SK-N-SH (cell line): ENCODE data around the gene NEK10. TPM values are rescaled to one million over a fixed set of nuclear protein-coding genes. Genes with fewer than 3 reads are reported as not detected.

Experiments
- CTCF ChIA-PET: fragments of 300-600, 350-600 bp; formaldehyde crosslinking; extraction: SDS; loops from one replicate; lab custom pipeline; 2021; lab: Yijun Ruan, JAX
- POLR2A ChIA-PET: fragments of 350-600 bp; sonication (Branson Sonifier 250); formaldehyde crosslinking; extraction: SDS; loops from one replicate; lab custom pipeline; 2020; ENCODE audit warnings: antibody characterized with exemption, inconsistent platforms; lab: Yijun Ruan, JAX
- DNase-seq: peaks from one replicate; pipeline ENCODE4 v3.0.0; 2012
- H2AFZ ChIP-seq: fragments of 200-600 bp; sonication (generic); 2 replicates; pipeline ENCODE4 v1.8.1; 2016; ENCODE audit warnings: antibody characterized with exemption, mild to moderate bottlenecking, low read depth
- H3F3A ChIP-seq: fragments of 200-600 bp; sonication (generic); replicated peaks from 2 replicates; pipeline ENCODE3; 2016; ENCODE audit warnings: antibody characterized with exemption, mild to moderate bottlenecking; ENCODE audit not compliant: insufficient read depth
- H3K27ac ChIP-seq, 2 experiments: fragments of 200-500 bp in 1 of 2; fragments of 200-600 bp in 1 of 2; sonication (Bioruptor generic) in 1 of 2; sonication (generic), shearing (Covaris generic) in 1 of 2; 2 replicates each; pipeline versions ENCODE4 v1.5.1 to v1.6.1; 2014 to 2016; ENCODE audit warnings: low read depth in 2 of 2, inconsistent platforms in 1 of 2, low read length in 1 of 2, mild to moderate bottlenecking in 1 of 2, mixed read lengths in 1 of 2
- H3K27me3 ChIP-seq: fragments of 200-600 bp; sonication (generic), shearing (Covaris generic); 2 replicates; pipeline ENCODE4 v1.6.1; 2016; ENCODE audit warnings: mixed run types; ENCODE audit not compliant: insufficient read depth
- H3K36me3 ChIP-seq, 2 experiments: fragments of 200-500 bp in 1 of 2; fragments of 200-600 bp in 1 of 2; sonication (Bioruptor generic) in 1 of 2; sonication (generic) in 1 of 2; replicated peaks in 1 of 2; 2 replicates each; pipeline versions ENCODE3 to v1.5.1; 2014 to 2016; ENCODE audit warnings: low read length in 1 of 2, mild to moderate bottlenecking in 1 of 2; ENCODE audit not compliant: insufficient read depth in 2 of 2, control insufficient read depth in 1 of 2
- H3K4me1 ChIP-seq, 2 experiments: fragments of 200-500 bp in 1 of 2; fragments of 200-600 bp in 1 of 2; sonication (Bioruptor generic) in 1 of 2; sonication (generic), shearing (Covaris generic) in 1 of 2; 2 replicates each; pipeline versions ENCODE4 v1.5.1 to v1.6.1; 2014 to 2016; ENCODE audit warnings: low read depth in 1 of 2, low read length in 1 of 2, mixed run types in 1 of 2; ENCODE audit not compliant: insufficient read depth in 2 of 2, control insufficient read depth in 1 of 2
- H3K4me2 ChIP-seq: fragments of 200-600 bp; sonication (generic), shearing (Covaris generic); 2 replicates; pipeline ENCODE4 v1.6.1; 2017; ENCODE audit warnings: mixed run types
- H3K4me3 ChIP-seq, 2 experiments: fragments of 200-500 bp in 1 of 2; fragments of 200-600 bp in 1 of 2; sonication (Bioruptor generic) in 1 of 2; sonication (generic), shearing (Covaris generic) in 1 of 2; 2 replicates each; pipeline versions ENCODE4 v1.5.1 to v1.8.1; 2014 to 2016; ENCODE audit warnings: low read depth in 2 of 2, inconsistent platforms in 1 of 2, low read length in 1 of 2, mild to moderate bottlenecking in 1 of 2, mixed read lengths in 1 of 2, moderate library complexity in 1 of 2
- H3K79me2 ChIP-seq: fragments of 200-600 bp; sonication (generic); 2 replicates; pipeline ENCODE4 v1.8.1; 2017; ENCODE audit warnings: mild to moderate bottlenecking; ENCODE audit not compliant: insufficient read depth
- H3K9ac ChIP-seq: fragments of 200-600 bp; sonication (generic); 2 replicates; pipeline ENCODE4 v1.6.1; 2017; ENCODE audit warnings: mixed run types
- H3K9me2 ChIP-seq: fragments of 200-600 bp; sonication (generic); 2 replicates; pipeline ENCODE4 v1.6.1; 2017; ENCODE audit warnings: mixed run types
- H3K9me3 ChIP-seq: fragments of 200-600 bp; sonication (generic); 2 replicates; pipeline ENCODE4 v1.6.1; 2017; ENCODE audit warnings: mixed run types, mild to moderate bottlenecking, moderate library complexity
- H4K20me1 ChIP-seq: fragments of 200-600 bp; sonication (generic); 2 replicates; pipeline ENCODE4 v1.6.1; 2017; ENCODE audit warnings: mild to moderate bottlenecking, mixed run types; ENCODE audit not compliant: insufficient read depth
- ELF1 ChIP-seq: IDR thresholded peaks from 2 replicates; pipeline ENCODE4 v1.4.0; 2012
- FOXJ3 ChIP-seq: sonication (generic); formaldehyde crosslinking; IDR thresholded peaks from 2 replicates; pipeline ENCODE4 v1.5.1; 2020; ENCODE audit warnings: mild to moderate bottlenecking, missing genetic modification reagents
- GABPA ChIP-seq: IDR thresholded peaks from 2 replicates; pipeline ENCODE4 v1.4.0; 2012; ENCODE audit warnings: low read depth, mild to moderate bottlenecking
- GATA2 ChIP-seq: sonication (generic); formaldehyde crosslinking; IDR thresholded peaks from 2 replicates; pipeline ENCODE4 v1.5.0; 2020; ENCODE audit warnings: mild to moderate bottlenecking, missing genetic modification reagents
- JUND ChIP-seq: IDR thresholded peaks from 2 replicates; pipeline ENCODE4 v1.4.0; 2012
- MXI1 ChIP-seq: IDR thresholded peaks from 2 replicates; pipeline ENCODE4 v1.6.1; 2012; ENCODE audit warnings: mild to moderate bottlenecking, low read depth, low read length, improper control_type of control experiment
- NFIC ChIP-seq: IDR thresholded peaks from 2 replicates; pipeline ENCODE4 v1.4.0; 2012; ENCODE audit warnings: borderline replicate concordance
- PBX3 ChIP-seq: IDR thresholded peaks from 2 replicates; pipeline ENCODE4; 2012
- RAD21 ChIP-seq: IDR thresholded peaks from 2 replicates; pipeline ENCODE4 v1.6.1; 2012; ENCODE audit warnings: mild to moderate bottlenecking, low read length
- RCOR1 ChIP-seq: fragments of 150-350 bp; IDR thresholded peaks from 2 replicates; pipeline ENCODE4 v1.6.1; 2017; ENCODE audit warnings: antibody characterized with exemption, low read length
- REST ChIP-seq: IDR thresholded peaks from 2 replicates; pipeline ENCODE4 v1.6.1; 2012; ENCODE audit warnings: mild to moderate bottlenecking, low read depth, low read length, moderate library complexity
- RFX5 ChIP-seq: IDR thresholded peaks from 2 replicates; pipeline ENCODE4 v1.6.1; 2012; ENCODE audit warnings: mild to moderate bottlenecking, improper control_type of control experiment, low read length
- SIN3A ChIP-seq: IDR thresholded peaks from 2 replicates; pipeline ENCODE4 v1.6.1; 2012; ENCODE audit warnings: low read depth, mild to moderate bottlenecking, low read length, moderate library complexity, borderline replicate concordance
- USF1 ChIP-seq: IDR thresholded peaks from 2 replicates; pipeline ENCODE4 v1.4.0; 2012; ENCODE audit warnings: low read depth, borderline replicate concordance
- WGBS: methylation state at CpG from one replicate; pipeline ENCODE4 v1.1.6; 2017; ENCODE audit warnings: low lambda C conversion rate; 5-methylcytosine and 5-hydroxymethylcytosine counted together
- polyA plus RNA-seq, 3 experiments: library from polyadenylated mRNA; depleted of rRNA; stranded (reverse); fragments of >200 nt; gene quantifications; 2 replicates each; pipeline ENCODE4 v1.2.3, GENCODE V29; 2012

NEK10 gene
- polyA plus RNA-seq, 1 of the 3 experiments (the other 2 are of a cell fraction) = 1.0 TPM

GRCh38 chr3:27213450-27213849 lies 155.7 kb downstream of the NEK10 start:
- DNase-seq = no peak
- ChIA-PET CTCF (no interaction called here), POLR2A (no interaction called here)
- H3K4me1 ChIP-seq = no peaks in the 10 kb centered on the region
- no peak overlapping the region for H3K9ac ChIP-seq
- H4K20me1 ChIP-seq = no peaks in the 10 kb centered on the region
- peaks cover 6% of the 10 kb centered on the region for H3F3A ChIP-seq
- no peaks in the 10 kb centered on the region for H3K9me3 ChIP-seq
- no peak overlapping the region for H3K27ac ChIP-seq
- TF ChIP-seq NFIC = no peak
- WGBS = 65% methylated on average over 5 of the region's 5 CpGs
- H3K9me2 ChIP-seq = no peaks in the 10 kb centered on the region
- no peak overlapping the region for H3K4me2 ChIP-seq
- no peaks in the 10 kb centered on the region for H3K36me3 ChIP-seq
- H3K27me3 ChIP-seq = no peaks in the 10 kb centered on the region
- no peaks in the 10 kb centered on the region for H3K79me2 ChIP-seq
- H3K4me3 ChIP-seq = no peak overlapping the region
- no peak overlapping the region for H2AFZ ChIP-seq

- Histone ChIP-seq H3K4me3 (no peak overlapping the region), H3K4me1 (no peaks in the 10 kb centered on the region), H3K79me2 (no peaks in the 10 kb centered on the region), H3K4me2 (no peak overlapping the region), H3K36me3 (no peaks in the 10 kb centered on the region), H3K27me3 (no peaks in the 10 kb centered on the region), H4K20me1 (no peaks in the 10 kb centered on the region), H3K9me2 (no peaks in the 10 kb centered on the region)
- POLR2A ChIA-PET = no interaction called here
- no peak for DNase-seq
- TF ChIP-seq GABPA (no peak), ELF1 (no peak), RCOR1 (no peak), MXI1 (no peak), RFX5 (no peak), SIN3A (no peak), NFIC (no peak)
- TF ChIP-seq, all 33 proteins: peak for 0
- CTCF ChIA-PET = interaction anchor here (0.8 kb wide), 1 partner anchor 14 kb away, joined by 3 read pairs; no protein-coding TSS in a partner anchor
- H3F3A ChIP-seq = no peaks in the 10 kb centered on the region
- 24% methylated on average over 3 of the region's 3 CpGs for WGBS
- H2AFZ ChIP-seq = no peak overlapping the region
- H3K9me3 ChIP-seq = no peaks in the 10 kb centered on the region
- H3K9ac ChIP-seq = no peak overlapping the region
- H3K27ac ChIP-seq = no peak overlapping the region
Measured at GRCh38 chr3:27209617-27210264, 159.4 kb downstream of the NEK10 start.

- Histone ChIP-seq H3K4me2 (no peak overlapping the region), H3K27ac (no peak overlapping the region), H3K9me2 (no peaks in the 10 kb centered on the region), H3K9ac (no peak overlapping the region), H4K20me1 (no peaks in the 10 kb centered on the region), H3K4me1 (no peaks in the 10 kb centered on the region), H3K9me3 (no peaks in the 10 kb centered on the region), H3K4me3 (no peak overlapping the region), H3K79me2 (no peaks in the 10 kb centered on the region), H2AFZ (no peak overlapping the region), H3K27me3 (no peaks in the 10 kb centered on the region), H3F3A (no peaks in the 10 kb centered on the region), H3K36me3 (no peaks in the 10 kb centered on the region)
- WGBS = 44% methylated on average over 2 of the region's 2 CpGs
- CTCF ChIA-PET = interaction anchor here (0.8 kb wide), 1 partner anchor 14 kb away, joined by 3 read pairs; no protein-coding TSS in a partner anchor
- POLR2A ChIA-PET = no interaction called here
- no peak for DNase-seq
- TF ChIP-seq RAD21 (no peak), PBX3 (no peak), FOXJ3 (CRISPR knock-in tag) (no peak), JUND (no peak), USF1 (no peak), ELF1 (no peak), REST (no peak), GATA2 (CRISPR knock-in tag) (no peak), RFX5 (no peak)
Measured at GRCh38 chr3:27208961-27209616, 160.1 kb downstream of the NEK10 start.
